GM18907 (cell line): Measurements from ENCODE around the gene SMIM36.
"Not testable (repeated sequence)": the region's sequence is repeated elsewhere in the genome, so short reads cannot be mapped to it uniquely, and the experiment has no call there.

Experiments
- ATAC-seq: cut with Tn5 transposase; IDR thresholded peaks from one replicate; pipeline ENCODE4 v1.9.1; 2021; ENCODE audit warnings: mild to moderate bottlenecking, moderate library complexity; ENCODE audit not compliant: unreplicated experiment

Gene SMIM36

DNA sequence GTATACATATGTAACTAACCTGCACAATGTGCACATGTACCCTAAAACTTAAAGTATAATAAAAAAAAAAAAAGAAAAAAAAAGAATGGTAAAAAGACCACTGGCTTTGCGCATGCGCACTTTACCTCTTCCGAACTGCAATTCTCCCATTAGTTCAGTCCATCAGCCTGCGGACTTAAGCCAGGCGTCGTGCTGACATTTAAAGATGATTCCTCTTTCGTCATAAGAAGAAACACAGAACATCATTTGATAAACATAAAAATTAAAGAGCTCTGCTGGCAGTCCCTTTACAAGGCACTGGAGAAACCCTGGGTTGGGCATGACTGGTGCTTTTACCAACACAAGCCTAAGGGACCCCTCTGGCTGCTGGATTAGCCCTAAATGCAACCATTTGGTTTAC is 3.6 kb downstream of the SMIM36 start:
- not testable (repeated sequence) for ATAC-seq

DNA sequence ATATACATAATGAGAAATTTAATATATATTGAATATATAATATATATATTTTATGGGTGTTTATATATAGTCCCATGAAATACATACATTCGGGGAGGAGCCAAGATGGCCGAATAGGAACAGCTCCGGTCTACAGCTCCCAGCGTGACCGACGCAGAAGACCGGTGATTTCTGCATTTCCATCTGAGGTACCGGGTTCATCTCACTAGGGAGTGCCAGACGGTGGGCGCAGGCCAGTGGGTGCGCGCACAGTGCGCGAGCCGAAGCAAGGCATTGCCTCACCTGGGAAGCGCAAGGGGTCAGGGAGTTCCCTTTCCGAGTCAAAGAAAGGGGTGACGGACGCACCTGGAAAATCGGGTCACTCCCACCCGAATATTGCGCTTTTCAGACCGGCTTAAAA is 9.6 kb downstream of the SMIM36 start:
- ATAC-seq, result not testable (repeated sequence)

DNA sequence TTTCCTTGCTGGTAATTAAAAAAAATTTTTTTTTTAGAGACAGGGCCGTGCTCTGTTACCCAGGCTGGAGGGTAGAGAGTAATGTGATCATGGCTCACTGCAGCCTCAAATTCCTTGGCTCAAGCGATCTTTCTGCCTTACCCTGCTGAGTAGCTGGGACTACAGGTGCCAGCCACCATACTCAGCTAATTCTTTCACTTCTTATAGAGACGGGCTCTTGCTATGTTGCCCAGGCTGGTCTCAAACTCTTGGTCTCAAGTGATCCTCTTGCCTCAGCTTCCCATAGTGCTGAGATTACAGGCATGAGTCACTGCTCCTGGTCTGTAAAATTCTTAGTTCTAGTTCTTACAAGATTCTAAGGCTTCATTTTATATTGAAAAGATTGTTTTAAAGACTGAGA is 11.1 kb downstream of the SMIM36 start:
- no peak for ATAC-seq

DNA sequence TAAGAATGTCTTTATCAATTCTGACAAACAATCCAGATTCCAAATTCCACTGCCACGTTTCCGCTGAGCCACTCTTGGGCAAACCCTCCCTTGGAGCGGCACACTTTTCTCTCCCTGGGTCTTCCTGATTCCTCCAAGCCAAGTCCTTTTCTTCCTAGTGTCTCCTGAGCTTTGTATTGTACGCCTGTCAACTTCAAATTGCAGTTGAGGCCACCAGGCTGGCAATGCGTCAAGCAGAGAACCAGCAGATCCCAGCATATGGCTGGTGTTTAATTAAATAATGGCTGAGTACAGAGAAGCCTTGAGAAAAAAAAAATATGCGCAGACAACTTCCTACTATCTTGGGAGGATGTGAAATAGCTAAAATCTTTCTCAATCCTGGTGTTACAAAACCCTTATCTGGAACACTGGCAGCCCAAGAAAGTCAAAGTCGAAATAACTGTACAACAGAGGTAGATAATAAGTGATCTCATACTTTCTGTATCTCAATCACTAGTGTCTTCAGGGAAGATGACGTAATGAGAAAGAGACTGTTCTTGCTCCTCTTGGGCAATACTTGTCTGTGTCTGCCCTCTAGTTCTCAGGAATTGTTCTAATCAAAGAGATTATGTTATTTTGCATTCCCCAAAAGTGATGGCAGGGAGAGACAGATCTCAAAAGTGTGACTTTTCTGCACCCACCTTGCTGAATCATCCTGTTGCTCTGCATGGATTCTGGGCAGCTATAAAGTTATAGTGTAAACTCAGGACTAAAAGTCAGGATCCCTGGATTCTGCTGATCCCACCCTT is 15.0 kb downstream of the SMIM36 start:
- no peak for ATAC-seq

DNA sequence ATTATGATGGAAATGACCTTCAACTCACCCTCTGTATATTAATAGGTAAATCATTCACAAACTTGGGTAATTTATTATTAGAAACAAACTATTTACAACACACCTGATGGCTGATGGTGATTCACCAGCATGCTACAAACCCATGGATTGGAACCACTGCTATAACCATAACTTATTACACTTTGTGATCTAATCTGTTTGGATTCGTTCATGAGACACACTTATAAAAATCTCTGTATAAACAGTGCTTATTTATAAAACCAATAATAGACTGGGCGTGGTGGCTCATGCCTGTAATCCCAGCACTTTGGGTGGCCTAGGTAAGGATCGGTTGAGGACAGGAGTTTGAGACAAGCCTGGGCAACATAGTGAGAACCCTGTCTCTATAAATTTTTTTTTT is 16.0 kb downstream of the SMIM36 start:
- no peak for ATAC-seq

DNA sequence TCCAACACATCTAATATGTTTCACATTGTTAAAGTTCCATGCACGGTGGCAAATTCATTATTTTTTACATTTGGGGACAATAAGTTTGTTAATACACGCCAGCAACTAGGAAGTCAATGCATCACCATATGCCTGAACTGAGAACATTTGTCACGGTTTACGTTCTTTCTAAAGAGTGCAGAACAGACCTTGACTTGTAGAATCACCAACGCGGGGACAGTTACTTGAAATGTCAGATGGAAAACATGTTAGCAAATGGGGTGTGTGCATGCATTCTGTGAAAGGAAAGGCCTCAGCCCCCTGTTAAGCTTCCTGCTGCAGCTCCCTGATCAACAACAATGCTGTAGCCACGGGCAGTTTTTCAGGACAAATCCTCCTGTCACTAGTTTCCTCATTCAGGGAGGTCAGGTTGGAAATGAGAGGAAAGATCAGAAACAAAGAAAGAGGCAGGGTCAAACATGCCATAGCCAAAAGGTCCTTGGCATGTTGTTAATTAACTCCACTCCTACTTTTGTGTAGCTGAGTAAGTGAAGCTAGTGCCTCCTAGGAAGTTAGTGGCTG is 18.4 kb downstream of the SMIM36 start:
- no peak for ATAC-seq

DNA sequence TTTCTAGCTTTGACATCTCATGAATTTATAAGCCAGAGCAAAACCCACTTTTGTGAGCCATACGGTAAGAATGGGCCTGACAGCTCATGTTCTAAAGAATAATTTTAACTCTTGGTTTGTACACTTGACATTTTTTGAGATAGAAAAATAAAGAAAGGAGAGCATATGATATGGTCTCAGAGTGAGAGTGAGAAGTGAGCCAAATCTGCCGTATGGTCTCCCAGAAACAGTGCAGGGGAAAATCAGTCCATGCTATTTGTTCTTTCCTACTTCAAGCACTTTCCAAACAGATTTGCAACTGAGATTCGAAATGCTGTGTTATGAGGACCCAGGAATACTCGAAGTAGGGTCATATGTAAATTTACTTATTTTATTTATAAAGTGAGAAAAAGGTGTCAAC is 20.9 kb downstream of the SMIM36 start:
- ATAC-seq, result no peak

DNA sequence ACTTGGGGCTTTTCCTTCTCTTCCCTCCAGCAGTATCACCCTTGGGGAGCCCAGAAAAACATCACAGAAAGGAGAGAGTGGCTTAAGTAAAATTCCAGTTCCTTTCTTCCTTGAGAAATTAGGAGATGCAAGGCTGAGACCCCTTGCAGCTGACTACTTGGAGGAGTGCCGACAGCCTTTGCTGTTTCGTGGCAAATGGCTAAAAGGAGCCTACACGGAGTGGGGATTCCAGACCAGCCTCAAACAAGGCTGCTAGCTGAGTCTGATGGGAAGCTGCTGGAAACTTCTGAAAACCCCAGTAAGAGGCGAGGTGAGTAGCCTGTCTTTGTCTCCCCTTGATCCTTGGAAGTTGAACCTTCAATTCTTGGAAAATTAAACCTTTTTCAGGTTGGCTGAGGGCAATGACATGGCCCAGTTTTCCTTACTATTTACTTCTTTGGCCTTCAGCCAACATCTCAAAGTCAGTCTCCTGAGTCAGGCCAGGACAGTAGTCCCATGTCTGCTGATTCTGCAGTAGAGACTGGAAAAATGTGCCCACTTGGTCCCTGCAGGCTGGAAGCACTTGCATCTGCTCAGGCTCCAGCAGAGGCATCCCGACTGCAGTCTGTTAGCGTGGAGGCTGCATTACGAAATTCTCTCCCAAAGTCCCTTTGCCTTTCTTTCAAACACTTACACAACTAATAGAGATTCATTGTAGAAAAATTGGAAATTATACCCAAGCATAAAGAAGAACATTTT is 23.4 kb downstream of the SMIM36 start:
- no peak for ATAC-seq

DNA sequence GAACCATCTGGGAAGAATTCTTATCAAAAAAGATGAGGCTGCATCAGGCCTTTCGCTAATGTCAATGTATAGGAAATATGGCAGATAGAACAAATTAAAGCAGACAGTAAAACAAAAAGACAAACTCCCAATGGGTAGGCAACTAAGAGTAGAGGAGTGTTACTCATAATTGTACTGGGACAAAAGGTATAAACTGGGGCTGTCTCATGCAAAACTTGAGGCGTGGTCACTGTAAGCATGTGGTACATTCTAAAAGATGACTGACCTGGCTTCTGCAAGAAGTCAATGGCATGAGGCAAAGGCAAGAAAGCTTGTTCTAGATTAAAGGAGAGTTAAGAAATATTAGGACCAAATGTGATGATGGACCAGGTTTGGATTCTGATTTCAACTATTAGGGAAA is 26.7 kb downstream of the SMIM36 start:
- no peak for ATAC-seq

DNA sequence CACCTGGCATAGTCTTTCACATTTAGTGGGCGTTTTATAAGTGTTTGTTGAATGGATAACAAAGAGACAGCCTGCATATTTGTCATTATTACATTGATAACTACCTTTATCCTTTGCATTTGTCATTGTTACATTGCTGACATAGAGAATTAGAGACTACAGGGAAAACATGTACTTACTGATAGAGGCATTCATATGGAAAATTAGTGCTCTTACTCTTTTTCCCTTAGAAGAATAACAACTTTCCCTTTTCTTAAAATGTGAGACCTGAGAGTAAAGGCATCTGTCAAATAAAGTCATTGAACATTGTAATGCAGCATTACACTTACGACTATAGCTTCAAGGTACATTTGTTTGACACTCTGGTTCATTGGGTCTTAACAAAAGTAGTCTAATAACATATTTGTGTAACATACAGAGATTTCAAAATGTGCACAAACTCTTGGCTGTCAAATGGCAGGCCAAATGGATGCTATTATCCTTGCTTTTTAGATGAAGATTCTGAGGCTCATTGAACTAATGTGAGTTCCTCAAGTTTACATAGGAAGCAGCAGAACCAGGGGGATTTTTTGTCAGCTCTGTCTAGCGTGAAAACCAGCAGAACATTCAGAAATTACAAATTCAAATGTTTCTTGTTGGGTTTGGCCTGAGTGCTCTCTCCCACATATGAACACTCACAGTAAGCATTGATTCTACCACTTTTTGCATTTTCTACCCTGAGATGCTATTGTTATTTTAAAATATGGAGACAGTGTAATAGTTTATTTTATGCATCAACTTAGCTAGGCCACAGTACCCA is 28.5 kb downstream of the SMIM36 start:
- no peak for ATAC-seq

DNA sequence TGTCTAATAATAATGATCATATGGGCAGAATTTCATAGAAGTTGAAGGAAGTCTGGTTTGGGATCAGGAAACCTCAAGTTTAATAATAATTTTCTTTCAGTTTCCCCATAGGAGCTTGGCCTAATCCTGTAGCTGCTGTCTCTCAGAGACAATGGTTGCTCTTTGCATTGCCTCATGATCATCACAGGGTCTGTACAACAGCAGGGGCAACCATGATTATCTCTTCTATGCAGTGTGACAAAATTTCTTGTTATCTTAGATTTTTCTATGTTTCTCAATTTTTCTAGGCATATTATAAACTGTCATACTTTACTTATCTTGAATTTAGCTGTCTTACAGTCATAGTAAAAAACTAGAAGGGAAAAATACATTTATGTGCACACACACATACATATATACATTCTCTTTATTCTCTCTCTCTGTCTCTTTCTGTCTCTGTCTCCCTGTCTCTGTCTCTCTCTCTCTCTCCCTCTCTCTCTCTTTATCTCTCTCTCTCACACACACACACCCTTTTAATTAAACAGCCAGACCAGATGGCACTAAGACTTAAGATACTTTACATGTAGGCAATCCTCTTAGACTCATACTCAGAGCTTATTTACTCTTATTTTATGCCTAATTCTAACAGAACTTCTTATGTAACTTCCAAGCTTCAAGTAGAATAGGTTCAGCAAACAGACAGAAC is 30.5 kb downstream of the SMIM36 start:
- no peak for ATAC-seq

DNA sequence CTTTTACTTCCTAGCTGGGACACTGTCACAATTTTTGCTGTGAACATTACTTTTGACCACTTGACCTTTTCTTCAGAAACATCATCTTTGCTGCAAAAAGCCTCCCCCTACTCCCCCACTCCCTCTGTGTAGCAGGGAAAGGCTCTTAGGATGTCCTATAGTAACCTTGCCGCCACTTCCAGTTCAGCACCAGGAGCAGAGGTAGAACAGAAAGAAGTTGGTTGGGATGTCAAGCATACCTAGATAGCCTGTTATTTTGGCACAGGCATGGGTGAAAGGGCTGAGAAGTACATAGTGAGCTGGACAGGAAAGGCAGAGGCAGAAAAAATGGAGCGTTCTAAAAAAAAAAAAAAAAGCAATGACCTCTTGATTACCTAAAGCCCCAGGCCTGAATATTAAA is 31.3 kb downstream of the SMIM36 start:
- no peak for ATAC-seq

DNA sequence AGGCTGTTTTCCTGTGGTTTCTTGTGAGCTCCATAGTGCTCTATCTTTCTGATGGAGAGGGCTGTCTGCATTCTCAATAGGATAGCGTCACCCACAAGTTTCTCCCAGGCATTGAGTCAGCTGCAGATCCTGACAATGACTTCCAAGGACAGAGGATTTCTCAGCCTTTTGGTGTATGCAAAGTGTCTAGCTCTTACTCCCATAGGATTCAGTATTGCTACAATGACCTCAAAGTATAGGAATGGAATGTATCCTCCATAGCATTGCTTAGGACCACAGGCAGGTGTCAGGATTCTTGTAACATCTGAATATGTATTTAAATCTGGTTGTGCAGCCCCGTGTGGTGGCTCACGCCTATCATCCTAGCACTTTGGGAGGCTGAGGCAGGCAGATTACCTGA is 32.3 kb downstream of the SMIM36 start:
- no peak for ATAC-seq

DNA sequence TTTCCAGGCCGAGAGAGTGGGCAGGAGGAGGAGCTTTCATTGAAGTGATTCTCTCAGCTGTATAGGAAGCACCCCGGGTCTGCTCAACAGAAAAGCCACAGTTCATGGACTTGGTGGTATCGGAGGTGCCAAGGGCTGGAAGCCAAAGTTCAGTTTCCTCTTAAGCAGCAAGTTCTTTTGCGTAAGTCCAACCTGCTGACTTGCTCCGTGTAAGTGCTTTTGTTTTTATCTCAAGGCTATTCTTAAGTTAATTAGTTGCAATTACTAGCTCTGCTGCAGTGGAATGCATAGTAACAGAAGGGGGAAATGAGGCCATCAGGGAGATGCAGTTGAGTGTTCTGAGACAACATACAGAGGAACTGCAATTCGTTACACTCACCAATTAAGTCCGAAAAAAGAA is 44.6 kb downstream of the SMIM36 start:
- no peak for ATAC-seq

DNA sequence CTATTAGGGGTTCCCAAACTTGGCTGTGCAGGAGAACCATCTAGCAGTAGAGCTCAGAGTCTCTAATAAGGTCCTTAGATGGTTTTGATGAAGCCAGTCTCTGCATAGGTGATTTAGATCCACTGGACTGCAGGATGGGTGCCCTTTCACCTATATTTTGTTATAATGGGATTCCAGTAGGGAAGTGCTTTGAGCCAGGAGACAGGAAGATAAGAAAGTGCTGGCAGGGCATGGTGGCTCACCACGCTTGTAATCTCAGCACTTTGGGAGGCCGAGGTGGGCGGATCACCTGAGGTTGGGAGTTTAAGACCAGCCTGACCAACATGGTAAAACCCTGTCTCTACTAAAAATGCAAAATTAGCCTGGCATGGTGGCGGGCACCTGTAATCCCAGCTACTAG is 45.5 kb downstream of the SMIM36 start:
- ATAC-seq, result not testable (repeated sequence)

DNA sequence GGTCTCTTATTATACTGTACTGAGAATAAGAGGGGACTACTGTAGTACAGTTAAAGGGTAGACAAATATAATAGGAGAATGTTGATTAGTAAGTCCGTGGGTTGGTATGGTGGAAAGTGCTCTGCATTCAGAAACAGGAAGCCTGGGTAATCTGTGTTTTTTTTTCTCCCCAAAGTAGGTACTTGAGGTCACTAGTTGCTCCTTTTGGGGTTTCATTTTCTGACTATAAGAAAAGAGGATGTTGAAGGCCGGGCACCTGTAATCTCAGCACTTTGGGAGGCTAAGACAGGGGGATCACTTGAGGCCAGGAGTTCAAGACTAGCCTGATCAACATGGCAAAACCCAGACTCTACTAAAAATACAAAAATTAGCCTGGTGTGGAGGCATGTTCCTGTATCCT is 47.7 kb downstream of the SMIM36 start:
- peak; percentile 66 for ATAC-seq

DNA sequence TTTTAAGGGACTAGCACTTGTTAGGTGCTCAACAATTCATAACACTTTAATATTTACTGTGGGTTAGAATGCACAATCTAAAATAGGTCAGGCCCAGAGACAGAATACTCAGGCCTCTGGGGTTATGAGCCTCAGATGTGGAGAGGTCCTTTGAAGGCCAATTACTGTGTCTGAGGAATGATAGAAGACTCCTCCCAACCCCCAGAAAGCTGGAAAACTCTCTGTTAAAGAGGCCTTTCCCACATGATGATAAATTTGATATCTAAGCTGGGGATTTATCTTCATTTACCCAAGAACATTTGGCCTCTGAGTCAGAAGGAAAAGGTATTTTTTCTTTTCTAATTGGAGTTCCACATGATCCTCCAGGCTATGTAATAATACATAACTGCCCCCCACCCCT is 48.5 kb downstream of the SMIM36 start:
- no peak for ATAC-seq

DNA sequence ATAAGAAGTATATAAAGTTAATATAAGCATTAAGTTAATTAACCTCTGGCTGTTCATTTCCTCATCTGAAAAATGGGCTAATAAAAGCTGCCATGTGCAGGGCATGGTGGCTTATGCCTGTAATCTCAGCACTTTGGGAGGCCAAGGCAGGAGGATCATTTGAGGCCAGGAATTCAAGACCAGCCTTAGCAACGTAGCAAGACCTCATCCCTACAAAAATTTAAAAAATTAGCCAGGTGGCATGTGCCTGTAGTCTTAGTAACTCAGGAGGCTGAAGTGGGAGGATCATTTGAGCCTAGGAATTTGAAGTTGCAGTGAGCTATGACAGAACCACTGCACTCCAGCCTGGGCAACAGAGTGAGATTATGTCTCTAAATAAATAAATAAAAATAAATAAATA is 49.0 kb downstream of the SMIM36 start:
- no peak for ATAC-seq

DNA sequence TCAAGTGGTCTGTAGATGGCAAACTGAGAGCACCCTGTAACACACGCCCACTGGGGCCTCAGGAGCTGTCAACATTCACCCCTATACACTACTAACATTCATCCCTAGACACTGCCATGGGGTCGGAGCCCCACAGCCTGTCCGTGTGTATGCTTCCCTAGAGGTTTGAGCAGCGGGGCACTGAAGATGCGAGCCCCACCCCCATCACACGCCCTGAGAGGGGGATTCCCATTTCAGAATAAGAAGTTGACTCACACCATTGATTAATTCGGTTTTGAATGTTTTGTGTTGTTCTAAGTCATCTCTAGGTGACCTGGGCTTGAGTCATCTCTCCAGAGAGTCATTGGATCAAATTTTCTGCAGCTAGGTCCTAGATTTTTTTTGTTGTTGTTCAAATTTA is 52.3 kb downstream of the SMIM36 start:
- ATAC-seq, result peak; percentile 66

DNA sequence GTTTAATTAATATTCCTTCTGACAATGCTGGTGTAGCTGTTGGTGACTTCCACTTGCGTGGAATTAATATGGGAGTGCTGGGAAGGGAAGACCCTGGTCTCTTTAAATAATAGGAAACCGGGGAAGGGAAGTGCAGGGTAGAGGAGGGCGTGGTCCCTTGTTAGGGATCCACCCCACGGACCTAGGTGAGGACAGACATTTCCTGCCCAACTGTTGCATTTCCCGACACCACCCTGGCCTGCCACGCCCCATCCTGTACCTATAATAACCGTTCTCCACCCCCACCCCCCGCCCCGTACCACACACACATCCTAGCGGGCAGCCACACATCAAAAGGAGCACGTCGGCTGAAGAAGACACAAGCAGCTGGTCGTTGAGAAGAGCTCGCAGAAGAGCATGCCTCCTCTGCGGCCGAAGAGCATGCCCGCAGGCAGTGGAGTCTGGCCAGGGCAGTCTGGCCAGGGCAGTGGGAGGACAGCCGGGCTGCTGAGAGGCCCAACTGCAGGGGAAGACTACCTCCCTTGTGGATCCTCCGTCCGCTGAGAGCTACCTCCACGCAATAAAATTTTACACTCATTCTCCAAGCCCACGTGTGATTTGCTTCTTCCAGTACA is 52.9 kb downstream of the SMIM36 start:
- no peak for ATAC-seq
